Measurements from ENCODE around the gene VPS51. TPM values are rescaled to one million over a fixed set of nuclear protein-coding genes. Genes with fewer than 3 reads are reported as not detected.

VPS51 gene
- total RNA-seq, 4 donors from 2014 or later = 206 to 515 (median 266) TPM

DNA sequence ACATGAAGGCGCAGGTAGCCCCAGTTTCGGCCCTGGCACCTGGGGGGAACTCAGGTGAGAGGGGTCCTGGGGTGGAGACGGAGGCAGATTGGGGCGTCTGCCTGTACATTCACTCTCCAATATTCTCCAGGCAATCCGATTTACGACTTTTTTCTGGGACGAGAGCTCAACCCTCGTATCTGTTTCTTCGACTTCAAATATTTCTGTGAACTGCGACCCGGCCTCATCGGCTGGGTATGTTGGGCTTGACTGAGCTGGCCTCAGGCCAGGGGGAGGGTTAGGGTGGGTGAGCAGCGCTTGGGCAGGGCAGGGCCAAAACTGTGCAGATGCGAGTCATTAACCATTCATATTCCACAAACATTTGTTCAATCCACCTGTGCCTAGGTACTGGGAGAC lies 17.3 kb downstream of the VPS51 start:
- ATAC-seq (no peak), DNase-seq (no peak)
- intact Hi-C loops (cut with DNase I; ENCODE audit: low total_unique reads) (loop anchor here (10.0 kb wide), 1 partner anchor 259 kb away; no protein-coding TSS in a partner anchor), in situ Hi-C loops (cut with MboI; ENCODE audit: low sequenced_read_pairs in 4 of 4) (loop anchor here in 3 of 4 donors (5.0 kb wide), 1 partner anchor 69 kb away; the partner anchor contains the start of gene CAPN1 (in 3 of the 3))
- H3K4me1 ChIP-seq = peaks cover 39 to 48% of the 10 kb centered on the region in 2 donors
- no peaks in the 10 kb centered on the region for H3K9me3 ChIP-seq
- no peak for TF ChIP-seq POLR2A (IDR thresholded peaks at IDR 0.05)
- TF ChIP-seq, protein P1, sequence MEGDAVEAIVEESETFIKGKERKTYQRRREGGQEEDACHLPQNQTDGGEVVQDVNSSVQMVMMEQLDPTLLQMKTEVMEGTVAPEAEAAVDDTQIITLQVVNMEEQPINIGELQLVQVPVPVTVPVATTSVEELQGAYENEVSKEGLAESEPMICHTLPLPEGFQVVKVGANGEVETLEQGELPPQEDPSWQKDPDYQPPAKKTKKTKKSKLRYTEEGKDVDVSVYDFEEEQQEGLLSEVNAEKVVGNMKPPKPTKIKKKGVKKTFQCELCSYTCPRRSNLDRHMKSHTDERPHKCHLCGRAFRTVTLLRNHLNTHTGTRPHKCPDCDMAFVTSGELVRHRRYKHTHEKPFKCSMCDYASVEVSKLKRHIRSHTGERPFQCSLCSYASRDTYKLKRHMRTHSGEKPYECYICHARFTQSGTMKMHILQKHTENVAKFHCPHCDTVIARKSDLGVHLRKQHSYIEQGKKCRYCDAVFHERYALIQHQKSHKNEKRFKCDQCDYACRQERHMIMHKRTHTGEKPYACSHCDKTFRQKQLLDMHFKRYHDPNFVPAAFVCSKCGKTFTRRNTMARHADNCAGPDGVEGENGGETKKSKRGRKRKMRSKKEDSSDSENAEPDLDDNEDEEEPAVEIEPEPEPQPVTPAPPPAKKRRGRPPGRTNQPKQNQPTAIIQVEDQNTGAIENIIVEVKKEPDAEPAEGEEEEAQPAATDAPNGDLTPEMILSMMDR (IDR thresholded peaks at IDR 0.05 in 4 of 5, conservative IDR thresholded peaks at IDR 0.05 in 1 of 5) = no peak
- peaks cover 0 to 4% of the 10 kb centered on the region in 2 donors for H3K36me3 ChIP-seq
- H3K27me3 ChIP-seq = no peaks in the 10 kb centered on the region
- peak overlapping the region in 3 of 4 donors; percentile 74 to 90 (median 80) for H3K27ac ChIP-seq
- H3K4me3 ChIP-seq = peak overlapping the region; percentile 63 to 72 (median 66)

DNA sequence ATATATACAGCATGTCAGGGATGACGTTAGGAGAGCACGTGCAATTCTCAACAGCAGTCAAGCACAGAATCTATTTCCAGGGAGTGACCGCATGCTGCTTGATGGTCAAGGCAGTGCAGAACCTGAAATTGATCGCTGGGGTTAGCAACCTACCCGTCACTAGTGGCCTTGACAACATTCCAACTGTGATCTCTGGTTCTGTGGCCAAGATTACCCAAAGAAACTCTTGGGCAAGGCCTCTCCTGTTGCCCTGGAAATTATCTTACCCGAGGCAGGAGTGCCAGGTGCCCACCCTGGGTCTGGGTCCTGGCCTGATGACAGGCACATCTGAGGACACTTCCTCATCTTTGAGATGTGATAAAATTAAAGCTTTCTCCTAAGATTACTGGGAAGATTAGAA lies 17.8 kb downstream of the VPS51 start:
- peaks cover 39 to 51% of the 10 kb centered on the region in 2 donors for H3K4me1 ChIP-seq
- ATAC-seq = no peak
- H3K36me3 ChIP-seq = peaks cover 0 to 5% of the 10 kb centered on the region in 2 donors
- H3K27ac ChIP-seq = peak overlapping the region in 1 of 4 donors; percentile 80
- in situ Hi-C loops (cut with MboI; ENCODE audit: low sequenced_read_pairs in 4 of 4) = loop anchor here in 3 of 4 donors (5.0 kb wide), 1 partner anchor 68 kb away; the partner anchor contains the start of gene CAPN1 (in 3 of the 3)
- no peak for DNase-seq
- no peaks in the 10 kb centered on the region for H3K9me3 ChIP-seq
- H3K4me3 ChIP-seq = no peak overlapping the region
- H3K27me3 ChIP-seq = no peaks in the 10 kb centered on the region
- intact Hi-C loops (cut with DNase I; ENCODE audit: low total_unique reads) = loop anchor here (10.0 kb wide), 1 partner anchor 259 kb away; no protein-coding TSS in a partner anchor
- no peak for TF ChIP-seq POLR2A (IDR thresholded peaks at IDR 0.05)
- TF ChIP-seq, protein P1 (IDR thresholded peaks at IDR 0.05 in 4 of 5, conservative IDR thresholded peaks at IDR 0.05 in 1 of 5) = no peak

DNA sequence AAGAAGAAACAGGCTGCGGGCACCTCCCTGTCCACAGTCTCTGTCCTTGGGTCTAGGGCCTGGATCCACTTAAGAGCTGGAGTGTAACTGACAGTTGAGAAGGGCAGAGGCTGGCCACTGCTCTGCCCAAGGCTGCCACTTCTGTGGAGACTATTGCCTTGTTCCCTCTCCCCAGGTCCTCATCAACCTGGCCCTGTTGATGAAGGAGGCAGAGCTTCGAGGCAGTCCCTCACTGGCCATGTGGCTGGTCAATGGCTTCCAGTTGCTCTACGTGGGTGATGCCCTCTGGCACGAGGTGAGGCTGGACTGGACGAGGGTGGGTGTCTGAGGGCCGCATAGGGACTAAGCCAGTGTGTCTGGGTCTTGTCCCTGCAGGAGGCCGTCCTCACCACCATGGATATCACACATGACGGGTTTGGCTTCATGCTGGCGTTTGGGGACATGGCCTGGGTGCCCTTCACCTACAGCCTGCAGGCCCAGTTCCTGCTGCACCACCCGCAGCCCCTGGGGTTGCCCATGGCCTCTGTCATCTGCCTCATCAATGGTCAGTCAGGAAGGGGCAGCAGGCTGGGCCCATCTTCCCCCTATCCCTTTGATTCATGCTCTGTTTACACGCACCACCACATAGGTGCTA lies 18.6 kb downstream of the VPS51 start:
- no peaks in the 10 kb centered on the region for H3K27me3 ChIP-seq
- H3K4me1 ChIP-seq = peaks cover 39 to 55% of the 10 kb centered on the region in 2 donors
- ATAC-seq = no peak
- peaks cover 0 to 13% of the 10 kb centered on the region in 2 donors for H3K36me3 ChIP-seq
- TF ChIP-seq, protein P1 (IDR thresholded peaks at IDR 0.05 in 4 of 5, conservative IDR thresholded peaks at IDR 0.05 in 1 of 5) = no peak
- no peak for TF ChIP-seq POLR2A (IDR thresholded peaks at IDR 0.05)
- intact Hi-C loops (cut with DNase I; ENCODE audit: low total_unique reads) (loop anchor here (10.0 kb wide), 1 partner anchor 260 kb away; no protein-coding TSS in a partner anchor), in situ Hi-C loops (cut with MboI; ENCODE audit: low sequenced_read_pairs in 4 of 4) (loop anchor here in 3 of 4 donors (5.0 kb wide), 1 partner anchor 68 kb away; the partner anchor contains the start of gene CAPN1 (in 3 of the 3))
- H3K27ac ChIP-seq = no peak overlapping the region
- DNase-seq = no peak
- no peak overlapping the region for H3K4me3 ChIP-seq
- no peaks in the 10 kb centered on the region for H3K9me3 ChIP-seq

DNA sequence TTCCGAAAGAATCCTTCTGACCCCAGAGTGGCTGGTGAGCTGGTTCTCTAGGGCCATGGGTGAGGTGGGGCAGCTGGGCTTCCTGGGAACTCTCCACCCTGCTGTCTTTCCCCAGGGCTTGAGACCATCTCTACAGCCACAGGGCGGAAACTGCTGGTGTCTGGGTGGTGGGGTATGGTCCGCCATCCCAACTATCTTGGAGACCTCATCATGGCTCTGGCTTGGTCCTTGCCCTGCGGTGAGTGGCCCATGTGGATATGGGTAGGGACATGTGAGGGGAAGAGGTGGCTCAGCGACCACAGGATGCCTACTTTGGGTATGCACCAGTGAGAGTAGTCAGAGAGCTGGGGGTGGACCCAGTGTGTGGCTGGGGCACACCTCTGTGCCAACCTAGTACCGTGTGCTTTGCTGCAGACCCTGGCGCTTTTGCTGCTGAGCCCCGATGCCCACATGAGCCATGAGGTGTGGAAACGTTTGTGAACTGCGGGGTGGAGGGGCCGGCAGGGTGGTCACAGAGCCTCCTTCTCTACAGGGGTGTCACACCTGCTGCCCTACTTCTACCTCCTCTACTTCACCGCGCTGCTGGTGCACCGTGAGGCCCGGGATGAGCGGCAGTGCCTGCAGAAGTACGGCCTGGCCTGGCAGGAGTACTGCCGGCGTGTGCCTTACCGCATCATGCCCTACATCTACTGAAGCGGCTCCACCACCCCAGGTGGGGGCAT lies 19.5 kb downstream of the VPS51 start:
- Histone ChIP-seq H3K9me3 (no peaks in the 10 kb centered on the region), H3K4me3 (no peak overlapping the region), H3K27ac (no peak overlapping the region), H3K27me3 (no peaks in the 10 kb centered on the region), H3K36me3 (peaks cover 0 to 22% of the 10 kb centered on the region in 2 donors), H3K4me1 (peaks cover 37 to 52% of the 10 kb centered on the region in 2 donors)
- TF ChIP-seq, protein P1 (IDR thresholded peaks at IDR 0.05 in 4 of 5, conservative IDR thresholded peaks at IDR 0.05 in 1 of 5) = no peak
- no peak for TF ChIP-seq POLR2A (IDR thresholded peaks at IDR 0.05)
- no peak for DNase-seq
- ATAC-seq = no peak
- intact Hi-C loops (cut with DNase I; ENCODE audit: low total_unique reads) = loop anchor here (2.0 to 10.0 kb wide), 4 partner anchors 19 to 261 kb away; partner anchors contain the start of genes ATG2A, CDCA5, VPS51 and ZFPL1
- in situ Hi-C loops (cut with MboI; ENCODE audit: low sequenced_read_pairs in 4 of 4) = no loop called here

All from gastrocnemius medialis (tissue), 4 donors.